SU-DHL-6 (cell line): ENCODE measurements around the gene TMEM11.
A peak's percentile ranks its signal among the peaks of the same experiment; 100 is the strongest.

Experiments used
- H2AFZ ChIP-seq: fragments of 200-600 bp; sonication (generic); 2 replicates; pipeline ENCODE4 v1.6.1; 2014; ENCODE audit warnings: low read depth, mild to moderate bottlenecking, moderate library complexity, mixed read lengths, antibody characterized with exemption, low read length; ENCODE audit not compliant: severe bottlenecking
- H3F3A ChIP-seq: fragments of 200-600 bp; shearing (Covaris generic); 2 replicates; pipeline ENCODE4 v1.6.0; 2016; ENCODE audit warnings: antibody characterized with exemption, mild to moderate bottlenecking; ENCODE audit not compliant: insufficient read depth
- H3K27ac ChIP-seq: fragments of 200-600 bp; sonication (generic); 2 replicates; pipeline ENCODE4 v1.5.1; 2016; ENCODE audit warnings: low read depth, mild to moderate bottlenecking, low read length, moderate library complexity, mixed read lengths
- H3K27me3 ChIP-seq: fragments of 200-600 bp; sonication (generic), shearing (Covaris generic); 2 replicates; pipeline ENCODE4 v1.6.0; 2014; ENCODE audit warnings: mild to moderate bottlenecking, low read length
- H3K36me3 ChIP-seq: fragments of 200-600 bp; sonication (generic); 2 replicates; pipeline ENCODE4 v1.6.1; 2014; ENCODE audit warnings: mild to moderate bottlenecking, low read length, mixed read lengths
- H3K4me2 ChIP-seq: fragments of 300-600, 200-600 bp; shearing (Covaris generic), sonication (generic); 2 replicates; pipeline ENCODE4 v1.6.0; 2014; ENCODE audit warnings: low read length, low read depth, mild to moderate bottlenecking; ENCODE audit not compliant: poor library complexity, severe bottlenecking
- H3K4me3 ChIP-seq: fragments of 200-600 bp; sonication (generic); 2 replicates; pipeline ENCODE4 v1.5.1; 2014; ENCODE audit warnings: antibody characterized with exemption, low read length, mild to moderate bottlenecking, mixed read lengths; ENCODE audit not compliant: insufficient read depth, poor library complexity, severe bottlenecking
- H3K79me2 ChIP-seq: fragments of 200-600 bp; sonication (generic); 2 replicates; pipeline ENCODE4 v1.6.1; 2014; ENCODE audit warnings: mild to moderate bottlenecking, low read length, moderate library complexity; ENCODE audit not compliant: insufficient read depth
- H3K9ac ChIP-seq: fragments of 200-600 bp; sonication (generic); 2 replicates; pipeline ENCODE4 v1.7.0; 2014; ENCODE audit warnings: mild to moderate bottlenecking, low read length
- H3K9me2 ChIP-seq: fragments of 200-600 bp; sonication (generic); replicated peaks from 2 replicates; pipeline ENCODE4 v1.6.1; 2014; ENCODE audit warnings: low read length; ENCODE audit not compliant: insufficient read depth
- H3K9me3 ChIP-seq: fragments of 200-600 bp; sonication (generic); 2 replicates; pipeline ENCODE4 v1.6.1; 2014; ENCODE audit warnings: low read length, mixed read lengths; ENCODE audit not compliant: insufficient read depth
- H4K20me1 ChIP-seq: fragments of 200-600 bp; sonication (generic); 2 replicates; pipeline ENCODE4 v1.6.1; 2014; ENCODE audit warnings: low read depth, mild to moderate bottlenecking, antibody characterized with exemption, low read length, moderate library complexity, mixed read lengths
- EZH2phosphoT487 ChIP-seq: fragments of 200-600 bp; sonication (generic), shearing (Covaris generic); conservative IDR thresholded peaks from 2 replicates; pipeline ENCODE4 v1.6.1; 2018; ENCODE audit warnings: mild to moderate bottlenecking, antibody characterized with exemption, low read length, moderate library complexity, mixed read lengths
- TF ChIP-seq, protein P1 (sequence below): fragments of 200-600 bp; sonication (generic); IDR thresholded peaks from one replicate; pipeline ENCODE4 v1.5.1; 2017; ENCODE audit warnings: antibody characterized with exemption, mild to moderate bottlenecking, low read length, moderate library complexity; ENCODE audit not compliant: insufficient read depth, poor library complexity, severe bottlenecking

Gene TMEM11

DNA sequence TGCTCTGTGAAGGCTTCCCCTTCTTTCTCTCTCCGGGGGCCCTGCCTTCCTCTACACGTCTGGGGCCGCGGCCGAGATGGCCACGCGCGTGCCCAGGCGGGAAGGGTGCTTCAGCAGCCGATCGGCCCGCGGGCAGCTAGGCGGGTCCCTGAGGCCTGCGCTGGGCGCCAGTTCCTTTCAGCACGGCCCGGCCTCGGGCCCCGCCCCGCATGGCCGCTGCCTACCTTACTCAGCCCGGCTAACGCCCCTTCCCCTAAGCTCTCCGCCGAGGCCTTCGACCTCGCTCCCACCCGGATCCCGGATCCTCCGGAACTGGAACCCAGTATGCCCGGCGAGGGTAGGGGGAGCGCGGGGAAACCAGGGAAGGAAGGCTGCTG, 335 bp downstream of the TMEM11 start:
- Histone ChIP-seq H3K9me3 (no peaks in the 10 kb centered on the region), H3K79me2 (peaks cover 92% of the 10 kb centered on the region), H3K9ac (peak overlapping the region; percentile 98), H3F3A (no peaks in the 10 kb centered on the region), H3K4me2 (peak overlapping the region; percentile 94), H3K27me3 (no peaks in the 10 kb centered on the region), H3K36me3 (no peaks in the 10 kb centered on the region), H4K20me1 (peaks cover 14% of the 10 kb centered on the region), H3K27ac (peak overlapping the region; percentile 76), H2AFZ (peak overlapping the region; percentile 87), H3K4me3 (peak overlapping the region; percentile 81), H3K9me2 (no peaks in the 10 kb centered on the region)
- TF ChIP-seq, protein P1, sequence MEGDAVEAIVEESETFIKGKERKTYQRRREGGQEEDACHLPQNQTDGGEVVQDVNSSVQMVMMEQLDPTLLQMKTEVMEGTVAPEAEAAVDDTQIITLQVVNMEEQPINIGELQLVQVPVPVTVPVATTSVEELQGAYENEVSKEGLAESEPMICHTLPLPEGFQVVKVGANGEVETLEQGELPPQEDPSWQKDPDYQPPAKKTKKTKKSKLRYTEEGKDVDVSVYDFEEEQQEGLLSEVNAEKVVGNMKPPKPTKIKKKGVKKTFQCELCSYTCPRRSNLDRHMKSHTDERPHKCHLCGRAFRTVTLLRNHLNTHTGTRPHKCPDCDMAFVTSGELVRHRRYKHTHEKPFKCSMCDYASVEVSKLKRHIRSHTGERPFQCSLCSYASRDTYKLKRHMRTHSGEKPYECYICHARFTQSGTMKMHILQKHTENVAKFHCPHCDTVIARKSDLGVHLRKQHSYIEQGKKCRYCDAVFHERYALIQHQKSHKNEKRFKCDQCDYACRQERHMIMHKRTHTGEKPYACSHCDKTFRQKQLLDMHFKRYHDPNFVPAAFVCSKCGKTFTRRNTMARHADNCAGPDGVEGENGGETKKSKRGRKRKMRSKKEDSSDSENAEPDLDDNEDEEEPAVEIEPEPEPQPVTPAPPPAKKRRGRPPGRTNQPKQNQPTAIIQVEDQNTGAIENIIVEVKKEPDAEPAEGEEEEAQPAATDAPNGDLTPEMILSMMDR, result no peak
- TF ChIP-seq EZH2phosphoT487, result no peak

DNA sequence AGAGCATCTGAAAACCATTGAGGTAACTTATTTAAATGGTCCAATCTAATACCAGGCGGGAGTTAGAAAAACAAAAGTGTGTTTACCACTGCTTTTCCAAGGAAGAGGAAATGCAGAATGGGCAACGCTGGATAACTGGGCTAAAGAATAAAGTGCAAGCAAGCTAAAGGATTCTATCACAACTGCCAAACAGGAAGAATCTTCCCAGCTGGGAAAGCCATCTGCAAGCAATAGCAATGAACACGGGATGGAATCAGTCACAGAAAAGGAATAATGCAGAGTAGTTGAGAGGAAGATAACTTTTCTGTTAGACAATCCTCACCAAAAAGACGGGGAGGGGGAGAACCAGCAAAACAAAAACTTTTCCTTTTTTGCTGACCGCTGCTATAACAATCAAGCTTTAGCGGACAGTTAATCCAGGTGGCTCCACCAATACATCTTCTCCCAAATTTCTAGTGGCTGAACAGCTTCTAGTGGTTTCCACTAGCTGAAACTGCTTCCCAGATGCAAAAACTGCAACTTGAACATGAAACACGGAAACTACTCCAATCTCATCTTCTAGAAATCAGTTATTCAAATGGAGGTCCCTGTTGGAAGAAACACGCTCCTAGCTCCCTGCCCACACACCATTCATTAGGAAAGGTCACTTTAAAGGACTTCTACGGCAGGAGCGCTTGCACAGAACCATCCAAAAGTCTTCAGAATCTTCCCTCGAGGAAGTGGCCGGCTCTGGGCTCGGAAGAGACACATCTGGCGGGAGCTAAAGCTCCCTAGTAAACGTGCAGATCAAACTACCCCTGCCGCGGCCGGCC, 929 bp downstream of the TMEM11 start:
- H2AFZ ChIP-seq, result peak overlapping the region; percentile 87
- H3K9ac ChIP-seq, result peak overlapping the region; percentile 98
- TF ChIP-seq, protein P1, result no peak
- no peak for TF ChIP-seq EZH2phosphoT487
- H3K27ac ChIP-seq, result peak overlapping the region; percentile 76
- H3F3A ChIP-seq, result no peaks in the 10 kb centered on the region
- no peaks in the 10 kb centered on the region for H3K9me3 ChIP-seq
- H3K36me3 ChIP-seq, result no peaks in the 10 kb centered on the region
- peaks cover 14% of the 10 kb centered on the region for H4K20me1 ChIP-seq
- H3K27me3 ChIP-seq, result no peaks in the 10 kb centered on the region
- H3K79me2 ChIP-seq, result peaks cover 92% of the 10 kb centered on the region
- no peaks in the 10 kb centered on the region for H3K9me2 ChIP-seq
- peak overlapping the region; percentile 81 for H3K4me3 ChIP-seq
- H3K4me2 ChIP-seq, result peak overlapping the region; percentile 94

DNA sequence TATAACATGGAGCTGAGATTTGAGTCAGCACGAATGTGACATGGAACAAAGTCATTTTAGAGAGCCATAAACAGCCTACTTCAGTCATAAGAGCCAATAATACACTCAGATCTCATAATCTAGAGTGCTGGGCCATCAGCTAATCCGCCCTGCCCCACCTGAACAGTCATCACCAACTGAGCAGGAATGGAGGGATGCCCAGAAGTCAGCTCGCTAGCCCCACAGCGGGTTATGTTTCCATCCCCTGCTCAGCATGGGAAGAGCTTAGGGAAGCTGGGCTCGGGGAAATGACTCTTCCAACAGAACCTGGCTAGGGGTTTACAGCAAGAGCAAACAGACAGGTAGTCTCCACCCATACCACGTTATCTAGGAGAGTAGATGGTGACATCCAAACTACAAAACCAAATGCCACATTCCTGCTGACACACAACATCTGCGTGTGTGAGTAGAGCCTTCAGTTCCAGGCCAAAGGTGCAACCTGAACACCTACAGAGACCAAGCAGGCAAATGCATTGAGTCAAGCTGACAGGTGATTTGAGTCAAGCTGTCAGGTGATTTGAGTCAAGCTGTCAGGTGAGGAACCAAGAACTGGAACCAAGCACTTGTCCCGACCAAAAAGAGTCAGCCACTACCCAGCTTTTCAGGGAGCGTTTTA, 2.0 kb downstream of the TMEM11 start:
- Histone ChIP-seq H4K20me1 (peaks cover 14% of the 10 kb centered on the region), H3K9me2 (no peaks in the 10 kb centered on the region), H3K27me3 (no peaks in the 10 kb centered on the region), H3F3A (no peaks in the 10 kb centered on the region), H3K9me3 (no peaks in the 10 kb centered on the region), H3K36me3 (no peaks in the 10 kb centered on the region), H3K4me3 (peak overlapping the region; percentile 81), H3K9ac (peak overlapping the region; percentile 98), H3K27ac (no peak overlapping the region), H2AFZ (no peak overlapping the region), H3K4me2 (peak overlapping the region; percentile 94), H3K79me2 (peaks cover 91% of the 10 kb centered on the region)
- TF ChIP-seq, protein P1, result no peak
